Measurements from ENCODE around the gene CDC34. TPM values are rescaled to one million over a fixed set of nuclear protein-coding genes. Genes with fewer than 3 reads are reported as not detected.

The CDC34 gene
- total RNA-seq, 1 donor from 2014 or later: 111 TPM

- Mint-ChIP-seq H3K9me3 (no peaks in the 10 kb centered on the region), H3K4me3 (no peak overlapping the region), H3K27me3 (ENCODE audit: low read depth) (peaks cover 4% of the 10 kb centered on the region), H3K27ac (ENCODE audit: unreplicated experiment) (no peak overlapping the region), H3K36me3 (ENCODE audit: low read depth) (peaks cover 3% of the 10 kb centered on the region), H3K4me1 (no peaks in the 10 kb centered on the region)
- DNase-seq (ENCODE audit: low read depth, low spot score): no peak
- no peak for TF ChIP-seq CTCF (conservative IDR thresholded peaks at IDR 0.05)
Observed at GRCh38 chr19:556611-557382, 25.2 kb downstream of the CDC34 start.

GRCh38 chr19:558770-559439 lies 27.3 kb downstream of the CDC34 start:
- TF ChIP-seq CTCF (conservative IDR thresholded peaks at IDR 0.05): no peak
- H3K27me3 Mint-ChIP-seq (ENCODE audit: low read depth): no peaks in the 10 kb centered on the region
- DNase-seq (ENCODE audit: low read depth, low spot score): no peak
- H3K4me1 Mint-ChIP-seq: no peaks in the 10 kb centered on the region
- H3K36me3 Mint-ChIP-seq (ENCODE audit: low read depth): peaks cover 12% of the 10 kb centered on the region
- no peak overlapping the region for H3K4me3 Mint-ChIP-seq
- peak overlapping the region; percentile 50 for H3K27ac Mint-ChIP-seq (ENCODE audit: unreplicated experiment)
- peaks cover 3% of the 10 kb centered on the region for H3K9me3 Mint-ChIP-seq

GRCh38 chr19:560121-560520 lies 28.6 kb downstream of the CDC34 start:
- Mint-ChIP-seq H3K27me3 (ENCODE audit: low read depth) (no peaks in the 10 kb centered on the region), H3K4me1 (no peaks in the 10 kb centered on the region), H3K9me3 (peaks cover 3% of the 10 kb centered on the region), H3K36me3 (ENCODE audit: low read depth) (peaks cover 12% of the 10 kb centered on the region), H3K4me3 (no peak overlapping the region), H3K27ac (ENCODE audit: unreplicated experiment) (no peak overlapping the region)
- DNase-seq (ENCODE audit: low read depth, low spot score): no peak
- TF ChIP-seq CTCF (conservative IDR thresholded peaks at IDR 0.05): no peak

GRCh38 chr19:566403-566802 lies 34.8 kb downstream of the CDC34 start:
- Mint-ChIP-seq H3K36me3 (ENCODE audit: low read depth) (peaks cover 25% of the 10 kb centered on the region), H3K27ac (ENCODE audit: unreplicated experiment) (no peak overlapping the region), H3K4me3 (peak overlapping the region; percentile 34), H3K27me3 (ENCODE audit: low read depth) (peaks cover 12% of the 10 kb centered on the region), H3K4me1 (peaks cover 21% of the 10 kb centered on the region), H3K9me3 (peaks cover 3% of the 10 kb centered on the region)
- TF ChIP-seq CTCF (conservative IDR thresholded peaks at IDR 0.05): no peak
- no peak for DNase-seq (ENCODE audit: low read depth, low spot score)

- DNase-seq (ENCODE audit: low read depth, low spot score): no peak
- H3K36me3 Mint-ChIP-seq (ENCODE audit: low read depth): peaks cover 25% of the 10 kb centered on the region
- peaks cover 13% of the 10 kb centered on the region for H3K27me3 Mint-ChIP-seq (ENCODE audit: low read depth)
- H3K4me3 Mint-ChIP-seq: peak overlapping the region; percentile 18
- peaks cover 24% of the 10 kb centered on the region for H3K4me1 Mint-ChIP-seq
- no peak for TF ChIP-seq CTCF (conservative IDR thresholded peaks at IDR 0.05)
- peaks cover 3% of the 10 kb centered on the region for H3K9me3 Mint-ChIP-seq
- H3K27ac Mint-ChIP-seq (ENCODE audit: unreplicated experiment): no peak overlapping the region
Observed at GRCh38 chr19:566844-567243, 35.3 kb downstream of the CDC34 start.

Measured in neural crest cell (in vitro differentiated cells).